CMK (cell line): ENCODE data around the gene NSA2.
"Not testable (repeated sequence)": the region's sequence is repeated elsewhere in the genome, so short reads cannot be mapped to it uniquely, and the experiment has no call there.

Experiments used
- DNase-seq: peaks from one replicate; pipeline ENCODE4 v3.0.0-alpha.2; 2010; ENCODE audit warnings: low read depth

NSA2 gene

GRCh38 chr5:74766849-74767578 is at the start of gene NSA2, which contains the start of gene GFM2:
TSS of gene NSA2 (plus strand) at chr5:74767249. CDS start at chr5:74767361, 112 bp downstream.
TSS of gene GFM2 (minus strand) at chr5:74767117. CDS start at chr5:74763742, 3,375 bp downstream.
- peak; percentile 65 for DNase-seq

GRCh38 chr5:74717596-74717995 is 49.5 kb upstream of the NSA2 start:
- no peak for DNase-seq

- no peak for DNase-seq
These were observed 44.8 kb upstream of the NSA2 start for GRCh38 chr5:74722271-74722670.

- DNase-seq, result no peak
These were observed 41.7 kb upstream of the NSA2 start for GRCh38 chr5:74725331-74725730.

- no peak for DNase-seq
These were observed 30.3 kb upstream of the NSA2 start for GRCh38 chr5:74736759-74737158.

- DNase-seq, result no peak
These were observed 28.6 kb upstream of the NSA2 start for GRCh38 chr5:74738406-74738805.

GRCh38 chr5:74748742-74749141 is 18.3 kb upstream of the NSA2 start:
- not testable (repeated sequence) for DNase-seq

GRCh38 chr5:74761241-74761640 is 5.8 kb upstream of the NSA2 start:
- DNase-seq, result no peak

- DNase-seq, result no peak
These were observed 4.5 kb upstream of the NSA2 start for GRCh38 chr5:74762599-74762998.

- no peak for DNase-seq
These were observed 3.5 kb upstream of the NSA2 start for GRCh38 chr5:74763504-74763903.

- no peak for DNase-seq
These were observed 1.8 kb upstream of the NSA2 start for GRCh38 chr5:74765201-74765600.

GRCh38 chr5:74765929-74766328 is 1.1 kb upstream of the NSA2 start:
- no peak for DNase-seq

GRCh38 chr5:74766418-74766848 is 616 bp upstream of the NSA2 start:
- DNase-seq, result peak; percentile 20

- peak; percentile 7 for DNase-seq
These were observed 497 bp downstream of the NSA2 start for GRCh38 chr5:74767579-74767913.

- DNase-seq, result no peak
These were observed 5.3 kb downstream of the NSA2 start for GRCh38 chr5:74772359-74772758.

GRCh38 chr5:74778609-74779008 is 11.6 kb downstream of the NSA2 start:
- no peak for DNase-seq

- no peak for DNase-seq
These were observed 19.8 kb downstream of the NSA2 start for GRCh38 chr5:74786851-74787250.

- DNase-seq, result no peak
These were observed 20.4 kb downstream of the NSA2 start for GRCh38 chr5:74787424-74787823.

- not testable (repeated sequence) for DNase-seq
These were observed 24.6 kb downstream of the NSA2 start for GRCh38 chr5:74791669-74792068.

GRCh38 chr5:74798977-74799911 is 32.2 kb downstream of the NSA2 start:
- no peak for DNase-seq

- no peak for DNase-seq
These were observed 34.1 kb downstream of the NSA2 start for GRCh38 chr5:74801197-74801596.

- no peak for DNase-seq
These were observed 34.9 kb downstream of the NSA2 start for GRCh38 chr5:74801941-74802340.

- no peak for DNase-seq
These were observed 43.9 kb downstream of the NSA2 start for GRCh38 chr5:74810915-74811314.
